Mesenchymal stem cell (in vitro differentiated cells and primary cell): ENCODE measurements around the gene FAM174C.

Experiments
- DNase-seq: peaks from one replicate; pipeline ENCODE4 v3.0.0-alpha.2; 2013
- H2AFZ ChIP-seq: one replicate; pipeline ENCODE4 v1.6.1; 2013; ENCODE audit warnings: low read depth, mild to moderate bottlenecking, control low read depth, inconsistent platforms, low read length, moderate library complexity
- H2AK5ac ChIP-seq: 2 replicates; pipeline ENCODE4 v1.6.1; 2013; ENCODE audit warnings: low read length, moderate library complexity, mild to moderate bottlenecking, inconsistent platforms; ENCODE audit not compliant: severe bottlenecking
- H2BK120ac ChIP-seq: one replicate; pipeline ENCODE4 v1.6.1; 2013; ENCODE audit warnings: low read depth, mild to moderate bottlenecking, inconsistent platforms, low read length, moderate library complexity
- H2BK12ac ChIP-seq, 2 experiments: one replicate each; pipeline ENCODE4 v1.6.1; 2013; ENCODE audit warnings: inconsistent platforms in 2 of 2, low read length in 2 of 2, mild to moderate bottlenecking in 2 of 2, moderate library complexity in 2 of 2, control low read depth in 1 of 2
- H2BK15ac ChIP-seq: one replicate; pipeline ENCODE4 v1.6.1; 2013; ENCODE audit warnings: mild to moderate bottlenecking, low read depth, inconsistent platforms; ENCODE audit not compliant: poor library complexity, severe bottlenecking
- H2BK5ac ChIP-seq: 2 replicates; pipeline ENCODE4 v1.6.1; 2013; ENCODE audit warnings: low read depth, mild to moderate bottlenecking, low read length, control low read depth, inconsistent platforms; ENCODE audit not compliant: poor library complexity, severe bottlenecking
- H3K14ac ChIP-seq, 2 experiments: one replicate each; pipeline ENCODE4 v1.6.1; 2013; ENCODE audit warnings: inconsistent platforms in 2 of 2, low read length in 2 of 2, control low read depth in 1 of 2, mild to moderate bottlenecking in 1 of 2, moderate library complexity in 1 of 2
- H3K18ac ChIP-seq, 2 experiments: one replicate each; pipeline ENCODE4 v1.6.1; 2013; ENCODE audit warnings: inconsistent platforms in 2 of 2, low read length in 2 of 2, control low read depth in 1 of 2, low read depth in 1 of 2, mild to moderate bottlenecking in 1 of 2
- H3K23ac ChIP-seq, 2 experiments: one replicate each; pipeline ENCODE4 v1.6.1; 2013; ENCODE audit warnings: inconsistent platforms in 2 of 2, low read length in 2 of 2, mild to moderate bottlenecking in 2 of 2, moderate library complexity in 2 of 2, control low read depth in 1 of 2
- H3K27ac ChIP-seq: 2 replicates; pipeline ENCODE4 v1.5.1; 2013; ENCODE audit warnings: mild to moderate bottlenecking, moderate library complexity, low read length, control low read depth, inconsistent platforms; ENCODE audit not compliant: poor library complexity, severe bottlenecking
- H3K27me3 ChIP-seq, 2 experiments: 2 replicates each; pipeline versions ENCODE4 v1.6.1 to v1.7.0; 2013; ENCODE audit warnings: low read length in 2 of 2, mild to moderate bottlenecking in 2 of 2, moderate library complexity in 2 of 2, control low read depth in 1 of 2, inconsistent platforms in 1 of 2; ENCODE audit not compliant: control insufficient read depth in 1 of 2, insufficient read depth in 1 of 2
- H3K36me3 ChIP-seq, 2 experiments: 2 replicates each; pipeline versions ENCODE4 v1.6.1 to v1.7.0; 2013; ENCODE audit warnings: low read length in 2 of 2, control low read depth in 1 of 2, inconsistent platforms in 1 of 2, low read depth in 1 of 2, mild to moderate bottlenecking in 1 of 2; ENCODE audit not compliant: insufficient read depth in 2 of 2, control insufficient read depth in 1 of 2
- H3K4ac ChIP-seq, 2 experiments: one replicate each; pipeline ENCODE4 v1.6.1; 2013; ENCODE audit warnings: inconsistent platforms in 2 of 2, low read length in 2 of 2, mild to moderate bottlenecking in 2 of 2, moderate library complexity in 2 of 2, control low read depth in 1 of 2, low read depth in 1 of 2
- H3K4me1 ChIP-seq: 2 replicates; pipeline ENCODE4 v1.6.1; 2013; ENCODE audit warnings: low read depth, low read length, control low read depth; ENCODE audit not compliant: control insufficient read depth, insufficient read depth
- H3K4me2 ChIP-seq: 2 replicates; pipeline ENCODE4 v1.6.1; 2013; ENCODE audit warnings: low read length, mild to moderate bottlenecking, inconsistent platforms; ENCODE audit not compliant: poor library complexity, severe bottlenecking
- H3K4me3 ChIP-seq, 2 experiments: 2 replicates each; pipeline versions ENCODE4 v1.5.1 to v1.7.0; 2013; ENCODE audit warnings: low read length in 2 of 2, mild to moderate bottlenecking in 2 of 2, control low read depth in 1 of 2, low read depth in 1 of 2; ENCODE audit not compliant: insufficient read depth in 1 of 2
- H3K79me1 ChIP-seq: replicated peaks from 2 replicates; pipeline ENCODE4 v1.6.1; 2013; ENCODE audit warnings: mild to moderate bottlenecking, control low read depth, low read length, inconsistent platforms; ENCODE audit not compliant: poor library complexity, severe bottlenecking
- H3K9ac ChIP-seq: 2 replicates; pipeline ENCODE4 v1.7.0; 2013; ENCODE audit warnings: mild to moderate bottlenecking, low read length, moderate library complexity
- H3K9me3 ChIP-seq: 2 replicates; pipeline ENCODE4 v1.7.0; 2013; ENCODE audit warnings: mild to moderate bottlenecking, low read length; ENCODE audit not compliant: control insufficient read depth
- H4K8ac ChIP-seq: one replicate; pipeline ENCODE4 v1.6.1; 2013; ENCODE audit warnings: inconsistent platforms, mild to moderate bottlenecking, low read length, moderate library complexity
- H4K91ac ChIP-seq: one replicate; pipeline ENCODE4 v1.6.1; 2013; ENCODE audit warnings: mild to moderate bottlenecking, low read length, inconsistent platforms
- WGBS: methylation state at CpG from one replicate; pipeline ENCODE4 v1.1.7; 2013; ENCODE audit warnings: mixed read lengths; 5-methylcytosine and 5-hydroxymethylcytosine counted together

The FAM174C gene

DNA sequence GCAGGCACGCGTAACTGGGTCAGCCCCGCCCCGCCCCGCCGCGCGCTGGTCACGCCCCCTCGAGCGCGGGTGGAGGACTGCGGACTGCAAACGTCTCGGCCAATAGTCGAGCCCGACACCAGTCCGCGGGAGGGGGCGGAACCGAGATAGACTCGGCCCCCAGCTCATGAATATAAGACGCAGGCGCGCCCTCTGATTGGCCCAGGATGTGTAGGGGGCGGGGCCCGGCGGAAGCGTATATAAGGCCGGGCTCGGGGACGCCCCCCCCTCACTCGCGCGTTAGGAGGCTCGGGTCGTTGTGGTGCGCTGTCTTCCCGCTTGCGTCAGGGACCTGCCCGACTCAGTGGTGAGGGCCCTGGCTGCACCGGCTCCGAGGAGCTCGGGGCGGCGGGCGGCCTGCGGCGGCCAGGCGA is 6.3 kb upstream of the FAM174C start, which contains the start of gene CIRBP:
Gene CIRBP, plus strand, starts transcription at position 268 of the 413 bp plus-strand sequence. CDS start 1,602 bp downstream, outside the sequence.
- H3K18ac ChIP-seq, result peak within 1 kb of the TSS; percentile 96 to 99
- H4K8ac ChIP-seq, result peak within 1 kb of the TSS; percentile 85
- H3K4me1 ChIP-seq, result peaks cover 68% of the 10 kb centered on the region
- peak; percentile 99 for DNase-seq
- peak within 1 kb of the TSS in 1 of 2 experiments; percentile 72 for H3K14ac ChIP-seq
- H3K27ac ChIP-seq, result peak within 1 kb of the TSS; percentile 98
- peak within 1 kb of the TSS; percentile 93 to 96 for H3K4ac ChIP-seq
- peak within 1 kb of the TSS in 1 of 2 experiments; percentile 78 for H3K23ac ChIP-seq
- peaks cover 8% of the 10 kb centered on the region for H3K79me1 ChIP-seq
- peak within 1 kb of the TSS; percentile 82 to 85 for H3K4me3 ChIP-seq
- H3K4me2 ChIP-seq, result peak within 1 kb of the TSS; percentile 70
- H3K9ac ChIP-seq, result peak within 1 kb of the TSS; percentile 97
- H4K91ac ChIP-seq, result peak within 1 kb of the TSS; percentile 97
- H3K27me3 ChIP-seq, result no peaks in the 10 kb centered on the region
- WGBS, result under 1% methylated on average over 47 of the region's 50 CpGs
- no peaks in the 10 kb centered on the region for H3K9me3 ChIP-seq
- H2BK15ac ChIP-seq, result peak within 1 kb of the TSS; percentile 68
- H2BK12ac ChIP-seq, result peak within 1 kb of the TSS in 1 of 2 experiments; percentile 87
- H2BK120ac ChIP-seq, result peak within 1 kb of the TSS; percentile 94
- peak within 1 kb of the TSS; percentile 92 for H2BK5ac ChIP-seq
- peak within 1 kb of the TSS; percentile 96 for H2AK5ac ChIP-seq
- H3K36me3 ChIP-seq, result peaks cover 34 to 45% of the 10 kb centered on the region in 2 experiments
- H2AFZ ChIP-seq, result no peak within 1 kb of the TSS

DNA sequence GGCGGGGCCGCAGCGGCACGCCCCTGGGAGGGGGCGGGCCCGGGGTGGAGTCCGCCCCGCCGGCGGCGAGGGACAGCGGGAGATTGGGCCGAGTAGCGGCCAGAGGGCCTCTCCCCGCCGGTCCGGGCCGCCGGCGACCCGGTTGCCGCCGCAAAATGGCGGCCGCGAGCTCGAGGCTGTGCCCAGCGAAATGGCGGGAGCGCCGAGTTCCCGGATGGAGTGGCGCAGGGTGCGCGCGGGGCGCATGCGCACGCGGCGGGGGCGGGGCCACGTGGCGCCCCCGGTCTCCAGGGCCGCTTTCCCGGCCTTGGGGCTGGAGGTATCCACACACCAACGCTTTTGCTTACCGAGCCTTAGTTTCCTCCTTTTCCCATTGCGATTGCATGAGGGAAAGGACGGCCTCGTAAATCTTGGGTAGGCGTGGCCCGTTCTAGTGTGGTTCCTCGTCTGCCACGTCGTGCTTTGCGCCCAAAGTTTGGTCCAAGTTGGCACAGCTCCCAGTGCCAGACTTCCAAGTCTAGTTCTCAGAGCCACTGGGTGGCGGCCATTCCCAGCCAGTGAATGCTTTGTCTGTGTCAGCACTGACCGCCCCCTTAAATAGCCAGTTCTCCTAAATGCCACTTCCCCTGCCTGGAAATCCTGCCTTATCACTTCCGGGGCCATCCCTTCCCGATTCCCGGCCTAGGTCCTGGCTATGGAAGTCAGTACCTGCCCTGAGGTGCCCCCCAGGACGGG is 5.7 kb upstream of the FAM174C start:
- H4K8ac ChIP-seq, result peak overlapping the region; percentile 85
- H3K18ac ChIP-seq, result peak overlapping the region; percentile 96 to 99
- WGBS, result 1% methylated on average over 49 of the region's 64 CpGs
- H2BK15ac ChIP-seq, result peak overlapping the region; percentile 68
- H3K9ac ChIP-seq, result peak overlapping the region; percentile 97
- H3K27ac ChIP-seq, result peak overlapping the region; percentile 98
- peaks cover 40 to 48% of the 10 kb centered on the region in 2 experiments for H3K36me3 ChIP-seq
- no peaks in the 10 kb centered on the region for H3K27me3 ChIP-seq
- H3K4me1 ChIP-seq, result peaks cover 68% of the 10 kb centered on the region
- peak overlapping the region; percentile 94 for H2BK120ac ChIP-seq
- peak overlapping the region; percentile 70 for H3K4me2 ChIP-seq
- peak overlapping the region; percentile 82 to 85 for H3K4me3 ChIP-seq
- peak overlapping the region in 1 of 2 experiments; percentile 78 for H3K23ac ChIP-seq
- H4K91ac ChIP-seq, result peak overlapping the region; percentile 97
- H2AK5ac ChIP-seq, result peak overlapping the region; percentile 96
- DNase-seq, result peak; percentile 90
- H2AFZ ChIP-seq, result no peak overlapping the region
- no peak overlapping the region for H2BK12ac ChIP-seq
- peak overlapping the region in 1 of 2 experiments; percentile 72 for H3K14ac ChIP-seq
- H3K4ac ChIP-seq, result peak overlapping the region; percentile 93 to 96
- H2BK5ac ChIP-seq, result peak overlapping the region; percentile 92
- H3K9me3 ChIP-seq, result no peaks in the 10 kb centered on the region
- peaks cover 8% of the 10 kb centered on the region for H3K79me1 ChIP-seq

DNA sequence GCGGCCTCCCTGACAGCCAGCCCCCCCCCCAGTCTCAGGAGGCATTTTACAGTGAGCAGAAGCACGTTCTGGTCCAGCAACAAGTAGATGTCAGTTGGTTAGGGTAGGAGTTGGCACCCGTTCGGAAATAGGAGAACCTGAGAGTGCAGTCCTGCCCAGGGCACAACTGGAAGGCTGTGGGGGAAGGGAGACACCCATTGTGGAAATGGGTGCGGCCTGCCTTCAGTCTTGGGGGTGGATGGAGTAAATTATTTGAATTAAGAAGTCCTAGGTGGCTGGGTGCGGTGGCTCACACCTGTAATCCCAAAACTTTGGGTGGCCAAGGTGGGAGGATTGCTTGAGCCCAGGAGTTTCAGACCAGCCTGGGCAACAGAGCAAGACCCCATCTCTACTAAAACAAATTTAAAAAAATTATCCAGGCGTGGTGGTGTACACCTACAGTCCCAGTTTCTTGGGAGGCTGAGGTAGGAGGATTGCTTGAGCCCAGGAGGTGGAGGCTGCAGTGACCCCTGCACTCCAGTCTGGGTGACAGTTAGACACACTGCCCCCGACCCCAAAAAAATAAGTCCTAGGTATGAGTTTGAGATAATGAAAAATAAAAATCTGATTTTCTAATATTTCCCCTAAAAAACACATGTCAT is 5.0 kb upstream of the FAM174C start:
- Histone ChIP-seq H3K36me3 (peaks cover 43 to 48% of the 10 kb centered on the region in 2 experiments), H3K23ac (peak overlapping the region in 1 of 2 experiments; percentile 2), H3K4ac (peak overlapping the region; percentile 93 to 96), H2AFZ (no peak overlapping the region), H2AK5ac (peak overlapping the region; percentile 96), H3K4me1 (peaks cover 67% of the 10 kb centered on the region), H3K9ac (peak overlapping the region; percentile 97), H4K8ac (peak overlapping the region; percentile 70), H3K27ac (peak overlapping the region; percentile 98), H3K4me2 (peak overlapping the region; percentile 70), H3K9me3 (no peaks in the 10 kb centered on the region), H2BK15ac (no peak overlapping the region), H4K91ac (peak overlapping the region; percentile 94), H3K14ac (peak overlapping the region in 1 of 2 experiments; percentile 72), H3K4me3 (peak overlapping the region; percentile 82 to 85), H2BK12ac (no peak overlapping the region), H2BK120ac (peak overlapping the region; percentile 94), H3K79me1 (peaks cover 8% of the 10 kb centered on the region), H2BK5ac (peak overlapping the region; percentile 92), H3K18ac (peak overlapping the region; percentile 96 to 99), H3K27me3 (no peaks in the 10 kb centered on the region)
- DNase-seq, result no peak
- 46% methylated on average over 6 of the region's 8 CpGs for WGBS
